Parathyroid adenoma (tissue), 2 donors: ENCODE data around the gene SCAI.

Experiments
- H2AFZ ChIP-seq: fragments of 300-600 bp; sonication (generic); one replicate; pipeline ENCODE4 v1.7.0; 2017; ENCODE audit warnings: antibody characterized with exemption, mild to moderate bottlenecking
- H3K27ac ChIP-seq: fragments of 300-600 bp; sonication (generic); one replicate; pipeline ENCODE4 v1.7.0; 2017
- H3K27me3 ChIP-seq: fragments of 300-600 bp; sonication (generic); one replicate; pipeline ENCODE4 v1.7.0; 2017; ENCODE audit warnings: low read length; ENCODE audit not compliant: control insufficient read depth, insufficient read depth
- H3K36me3 ChIP-seq: fragments of 300-600 bp; sonication (generic); one replicate; pipeline ENCODE4 v1.7.0; 2017; ENCODE audit warnings: low read length; ENCODE audit not compliant: control insufficient read depth, insufficient read depth
- H3K4me1 ChIP-seq: fragments of 300-600 bp; sonication (generic); one replicate; pipeline ENCODE4 v1.7.0; 2017; ENCODE audit warnings: control low read depth
- H3K4me2 ChIP-seq: fragments of 300-600 bp; sonication (generic); one replicate; pipeline ENCODE4 v1.7.0; 2017; ENCODE audit warnings: low read length
- H3K4me3 ChIP-seq: fragments of 300-600 bp; sonication (generic); one replicate; pipeline ENCODE4 v1.7.0; 2017; ENCODE audit warnings: low read depth, low read length
- H3K79me2 ChIP-seq: fragments of 300-600 bp; sonication (generic); one replicate; pipeline ENCODE4 v1.7.0; 2017; ENCODE audit warnings: control low read depth
- H3K9ac ChIP-seq: fragments of 300-600 bp; sonication (generic); one replicate; pipeline ENCODE4 v1.7.0; 2017; ENCODE audit warnings: mild to moderate bottlenecking
- H3K9me3 ChIP-seq: fragments of 300-600 bp; sonication (generic); one replicate; pipeline ENCODE4 v1.7.0; 2017; ENCODE audit warnings: low read length; ENCODE audit not compliant: control insufficient read depth
- TF ChIP-seq, protein P1 (sequence below): fragments of 300-600 bp; sonication (generic); IDR thresholded peaks from one replicate; pipeline ENCODE4 v1.7.0; 2017; ENCODE audit warnings: antibody characterized with exemption, mild to moderate bottlenecking
- donor health status: primary hyperparathyroidism.

The SCAI gene

DNA sequence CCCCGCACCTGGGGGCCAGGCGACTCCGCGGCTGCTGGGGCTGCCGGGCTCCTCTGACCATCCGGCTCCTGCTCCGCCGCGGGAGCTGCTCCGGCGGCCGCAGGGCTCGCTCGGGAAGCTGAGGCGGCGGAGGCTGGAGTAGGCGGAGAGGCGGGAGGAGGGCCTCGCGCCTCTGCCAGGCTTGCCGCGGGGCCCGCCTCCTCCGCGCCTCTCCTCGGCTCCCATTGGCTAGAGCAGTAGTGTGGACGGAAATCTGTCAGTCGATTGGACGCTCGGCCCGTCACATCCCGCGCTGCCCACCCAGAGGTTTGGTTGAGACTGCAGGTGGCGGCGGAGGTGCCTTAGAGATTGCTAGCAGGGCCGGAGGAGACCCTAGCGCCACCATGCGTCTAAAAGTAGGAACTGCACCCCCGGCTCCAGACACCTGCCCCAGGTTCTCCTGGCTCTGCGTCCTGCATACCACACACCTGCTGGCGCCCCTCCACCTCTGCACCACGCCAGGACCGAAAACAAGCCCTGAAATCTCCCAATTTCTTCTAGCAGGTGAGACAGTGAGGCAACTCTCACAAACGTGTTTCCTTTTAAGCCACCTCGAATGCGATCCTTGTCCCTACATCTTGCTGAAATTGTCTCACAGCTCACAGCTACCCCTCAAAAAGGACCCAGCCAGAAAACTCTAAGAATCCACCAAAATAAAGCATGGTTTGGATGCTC, at the start of gene SCAI:
SCAI (minus strand) TSS at position 152 of the 714 bp plus-strand sequence; CDS start at position 61, 91 bp downstream.
- no peak within 1 kb of the TSS for H3K27ac ChIP-seq

DNA sequence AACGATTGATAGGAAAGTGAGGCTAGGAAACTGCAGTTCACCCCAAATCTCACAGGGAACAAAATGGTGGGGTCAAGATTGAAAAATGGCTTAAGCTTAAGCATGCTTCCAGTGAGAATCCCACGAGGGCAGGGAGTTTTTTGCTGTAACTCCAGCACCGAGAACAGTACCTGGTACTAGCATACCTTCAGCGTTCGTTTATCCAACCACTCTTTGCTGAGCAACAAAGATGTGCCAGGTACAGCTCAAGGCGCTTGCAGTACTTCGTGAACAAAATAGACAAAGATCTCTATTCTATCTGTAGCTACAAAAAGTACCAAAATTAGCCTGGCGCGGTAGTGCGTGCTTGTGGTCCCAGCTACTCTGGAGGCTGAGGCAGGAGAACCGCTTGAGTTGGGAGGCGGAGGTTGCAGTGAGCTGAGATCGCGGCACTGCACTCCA, 47.1 kb upstream of the SCAI start:
- peak overlapping the region; percentile 79 for H3K27ac ChIP-seq
- H2AFZ ChIP-seq, result peak overlapping the region; percentile 84
- H3K27me3 ChIP-seq, result no peaks in the 10 kb centered on the region
- TF ChIP-seq, protein P1, sequence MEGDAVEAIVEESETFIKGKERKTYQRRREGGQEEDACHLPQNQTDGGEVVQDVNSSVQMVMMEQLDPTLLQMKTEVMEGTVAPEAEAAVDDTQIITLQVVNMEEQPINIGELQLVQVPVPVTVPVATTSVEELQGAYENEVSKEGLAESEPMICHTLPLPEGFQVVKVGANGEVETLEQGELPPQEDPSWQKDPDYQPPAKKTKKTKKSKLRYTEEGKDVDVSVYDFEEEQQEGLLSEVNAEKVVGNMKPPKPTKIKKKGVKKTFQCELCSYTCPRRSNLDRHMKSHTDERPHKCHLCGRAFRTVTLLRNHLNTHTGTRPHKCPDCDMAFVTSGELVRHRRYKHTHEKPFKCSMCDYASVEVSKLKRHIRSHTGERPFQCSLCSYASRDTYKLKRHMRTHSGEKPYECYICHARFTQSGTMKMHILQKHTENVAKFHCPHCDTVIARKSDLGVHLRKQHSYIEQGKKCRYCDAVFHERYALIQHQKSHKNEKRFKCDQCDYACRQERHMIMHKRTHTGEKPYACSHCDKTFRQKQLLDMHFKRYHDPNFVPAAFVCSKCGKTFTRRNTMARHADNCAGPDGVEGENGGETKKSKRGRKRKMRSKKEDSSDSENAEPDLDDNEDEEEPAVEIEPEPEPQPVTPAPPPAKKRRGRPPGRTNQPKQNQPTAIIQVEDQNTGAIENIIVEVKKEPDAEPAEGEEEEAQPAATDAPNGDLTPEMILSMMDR, result no peak
- H3K4me3 ChIP-seq, result peak overlapping the region; percentile 95
- no peak overlapping the region for H3K9ac ChIP-seq
- no peaks in the 10 kb centered on the region for H3K36me3 ChIP-seq
- H3K4me1 ChIP-seq, result no peaks in the 10 kb centered on the region
- peaks cover 22% of the 10 kb centered on the region for H3K79me2 ChIP-seq
- peak overlapping the region; percentile 73 for H3K4me2 ChIP-seq
- no peaks in the 10 kb centered on the region for H3K9me3 ChIP-seq

More for the DNA sequence above, at the start of gene SCAI:
- TF ChIP-seq, protein P1, result peak; percentile 93
- H3K4me1 ChIP-seq, result no peaks in the 10 kb centered on the region
- no peaks in the 10 kb centered on the region for H3K79me2 ChIP-seq
- no peaks in the 10 kb centered on the region for H3K36me3 ChIP-seq
- peak within 1 kb of the TSS; percentile 72 for H2AFZ ChIP-seq
- peak within 1 kb of the TSS; percentile 56 for H3K4me3 ChIP-seq
- no peaks in the 10 kb centered on the region for H3K9me3 ChIP-seq
- H3K27me3 ChIP-seq, result no peaks in the 10 kb centered on the region
- no peak within 1 kb of the TSS for H3K9ac ChIP-seq
- H3K4me2 ChIP-seq, result peak within 1 kb of the TSS; percentile 94

DNA sequence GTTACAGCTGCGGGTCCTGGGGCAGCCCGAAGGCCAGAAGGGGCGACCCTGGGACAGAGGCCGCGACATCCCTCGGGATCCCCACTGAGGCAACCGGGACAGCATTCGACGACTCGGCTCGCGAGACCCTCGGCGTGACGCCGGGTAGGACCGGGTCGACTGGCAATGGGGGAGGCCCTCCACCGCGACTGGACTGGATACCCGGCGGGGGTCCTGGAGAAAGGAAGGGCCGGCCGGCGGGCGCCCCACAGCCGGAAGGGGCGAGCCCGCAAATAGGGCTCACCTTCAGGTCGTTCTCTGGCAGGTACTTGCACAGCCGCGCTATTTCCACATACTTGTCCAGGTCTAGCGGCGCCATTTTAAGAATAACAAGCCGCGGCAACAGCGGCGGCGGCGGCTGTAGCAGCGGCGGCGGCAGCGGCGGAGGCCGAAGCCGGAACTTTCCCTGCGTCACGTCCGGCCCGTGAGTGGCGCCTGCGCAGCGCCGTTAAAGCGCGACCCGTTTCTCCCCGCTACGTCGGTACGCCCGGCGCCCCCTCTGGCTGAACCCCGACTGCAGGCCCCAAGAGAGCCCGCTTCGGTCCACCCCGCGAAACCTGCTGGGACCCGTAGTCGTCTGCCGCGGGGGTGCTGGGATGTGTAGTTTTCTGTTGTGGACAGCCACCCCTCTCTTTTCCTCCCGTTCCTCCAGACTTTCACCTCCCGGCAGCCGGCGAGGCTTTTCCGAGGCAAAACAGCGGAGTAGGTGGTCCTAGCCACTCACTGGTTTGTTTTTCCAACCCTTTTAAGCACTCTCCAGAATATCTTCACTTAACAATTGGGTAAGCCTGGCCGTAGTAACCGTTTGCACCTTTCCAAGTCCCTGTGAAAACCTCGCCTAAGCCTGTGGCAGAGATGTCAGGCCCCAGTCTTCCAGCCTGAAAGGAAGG, 46.3 kb upstream of the SCAI start, which contains the start of gene PPP6C:
PPP6C (minus strand) TSS at position 443 of the 929 bp plus-strand sequence; CDS start at position 358, 85 bp downstream.
- peak within 1 kb of the TSS; percentile 84 for H2AFZ ChIP-seq
- H3K79me2 ChIP-seq, result peaks cover 24% of the 10 kb centered on the region
- peak within 1 kb of the TSS; percentile 95 for H3K4me3 ChIP-seq
- H3K36me3 ChIP-seq, result no peaks in the 10 kb centered on the region
- H3K4me2 ChIP-seq, result peak within 1 kb of the TSS; percentile 73
- H3K27ac ChIP-seq, result peak within 1 kb of the TSS; percentile 79
- TF ChIP-seq, protein P1, result peak; percentile 63
- H3K9me3 ChIP-seq, result no peaks in the 10 kb centered on the region
- H3K27me3 ChIP-seq, result no peaks in the 10 kb centered on the region
- H3K9ac ChIP-seq, result peak within 1 kb of the TSS; percentile 73
- no peaks in the 10 kb centered on the region for H3K4me1 ChIP-seq

DNA sequence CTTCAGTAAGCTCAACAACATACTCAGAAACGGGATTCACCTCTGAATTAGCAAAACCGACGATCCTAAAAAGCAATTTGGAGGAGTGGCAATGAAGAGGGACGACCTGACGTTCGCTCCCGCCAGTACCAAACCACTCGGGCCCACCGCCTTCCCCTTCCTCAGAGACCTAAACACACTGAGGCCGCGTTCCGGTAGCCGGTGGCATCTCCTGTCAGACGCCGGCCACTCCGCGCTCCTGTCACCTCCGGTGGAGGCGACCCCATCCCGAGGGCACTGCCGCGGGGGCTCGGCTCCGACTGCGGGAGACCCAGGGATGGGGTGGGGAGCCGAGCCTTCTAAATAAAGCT, 45.7 kb upstream of the SCAI start:
- Histone ChIP-seq H3K27ac (peak overlapping the region; percentile 79), H2AFZ (peak overlapping the region; percentile 84), H3K9me3 (no peaks in the 10 kb centered on the region), H3K9ac (peak overlapping the region; percentile 73), H3K4me2 (peak overlapping the region; percentile 73), H3K4me1 (no peaks in the 10 kb centered on the region), H3K27me3 (no peaks in the 10 kb centered on the region), H3K36me3 (no peaks in the 10 kb centered on the region), H3K79me2 (peaks cover 24% of the 10 kb centered on the region), H3K4me3 (peak overlapping the region; percentile 95)
- TF ChIP-seq, protein P1, result no peak
